HG02610 (cell line): ENCODE data around the gene B4GALT3.

Experiments
- ATAC-seq: cut with Tn5 transposase; IDR thresholded peaks from one replicate; pipeline ENCODE4 v1.9.1; 2021; ENCODE audit warnings: mild to moderate bottlenecking, moderate library complexity; ENCODE audit not compliant: unreplicated experiment

The B4GALT3 gene

GRCh38 chr1:161131523-161132409 is 45.5 kb downstream of the B4GALT3 start:
- no peak for ATAC-seq

DNA sequence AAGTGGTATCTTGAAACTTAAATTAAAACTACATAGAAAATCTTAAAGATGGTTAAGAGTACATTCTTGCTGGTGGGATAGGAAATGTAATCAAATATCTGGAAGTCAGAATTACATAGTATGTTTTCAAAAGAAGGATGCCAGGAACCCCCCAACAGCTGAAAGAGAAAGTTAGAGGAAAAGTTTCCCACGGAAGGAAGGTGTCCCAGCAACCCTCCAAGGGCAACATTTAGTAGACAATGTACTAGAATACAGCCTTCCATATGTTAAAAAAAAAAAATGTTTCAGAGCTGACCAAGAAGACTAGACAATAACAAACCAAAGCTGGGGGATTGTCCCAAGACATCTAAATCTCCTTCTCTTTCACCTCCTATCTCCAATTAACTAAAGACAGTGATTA is 47.0 kb downstream of the B4GALT3 start:
- no peak for ATAC-seq

DNA sequence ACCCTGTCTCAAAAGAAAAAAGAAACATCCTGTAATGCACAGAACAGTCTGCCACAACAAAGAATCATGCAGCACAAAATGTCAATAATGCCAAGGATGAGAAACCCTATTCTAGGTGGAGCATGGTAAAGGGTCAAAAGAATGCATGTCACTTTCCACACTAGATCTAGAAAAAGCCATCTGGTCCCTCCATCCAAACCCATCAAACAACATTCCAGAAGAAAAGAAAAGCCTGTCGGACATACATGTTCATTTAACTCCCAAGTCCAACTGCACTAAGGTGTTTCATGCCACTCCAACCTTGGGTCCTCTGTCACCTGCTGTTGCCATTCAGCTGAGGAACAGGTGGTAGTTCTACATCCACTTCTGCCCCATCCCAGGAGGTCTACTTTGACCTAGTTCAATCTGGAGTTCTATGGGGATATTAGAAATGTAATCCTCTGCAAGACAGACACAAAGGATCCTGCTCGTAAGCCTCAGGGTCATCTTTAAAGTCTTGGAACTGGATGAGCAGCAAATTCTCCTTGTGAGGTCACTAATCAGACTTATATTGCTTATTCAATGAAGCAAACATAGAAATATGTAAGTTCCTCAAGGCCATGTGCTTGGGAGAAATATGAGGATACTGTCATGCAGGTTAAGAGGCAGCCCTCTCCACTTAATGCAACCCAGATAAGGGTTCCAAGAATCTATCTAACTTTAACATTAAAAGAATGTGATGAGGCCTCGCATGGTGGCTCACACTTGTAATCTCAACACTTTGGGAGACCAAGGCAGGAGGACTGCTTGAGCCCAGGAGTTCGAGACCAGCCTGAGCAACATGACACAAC is 48.5 kb downstream of the B4GALT3 start:
- no peak for ATAC-seq

DNA sequence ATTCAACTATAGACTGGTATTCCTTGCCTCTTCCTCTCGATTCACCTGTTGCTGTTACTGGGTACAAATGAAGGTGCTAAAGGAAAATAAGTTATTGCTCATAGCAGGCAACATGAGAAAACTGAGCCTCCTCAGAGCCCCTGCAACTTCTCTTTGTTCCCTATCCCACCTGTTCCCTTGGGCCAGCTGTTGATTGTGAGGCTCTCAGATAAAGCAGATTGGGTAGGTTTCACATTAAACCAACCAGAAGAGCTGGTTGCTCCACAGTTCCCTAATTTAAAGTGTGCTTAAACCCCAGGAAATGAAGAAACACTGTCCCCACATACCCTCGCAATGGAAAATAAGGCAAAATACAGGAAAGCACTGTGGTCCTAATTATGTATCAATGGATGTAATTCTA is 49.7 kb downstream of the B4GALT3 start:
- no peak for ATAC-seq

- no peak for ATAC-seq
Measured at GRCh38 chr1:161122967-161123366, 54.3 kb downstream of the B4GALT3 start.

DNA sequence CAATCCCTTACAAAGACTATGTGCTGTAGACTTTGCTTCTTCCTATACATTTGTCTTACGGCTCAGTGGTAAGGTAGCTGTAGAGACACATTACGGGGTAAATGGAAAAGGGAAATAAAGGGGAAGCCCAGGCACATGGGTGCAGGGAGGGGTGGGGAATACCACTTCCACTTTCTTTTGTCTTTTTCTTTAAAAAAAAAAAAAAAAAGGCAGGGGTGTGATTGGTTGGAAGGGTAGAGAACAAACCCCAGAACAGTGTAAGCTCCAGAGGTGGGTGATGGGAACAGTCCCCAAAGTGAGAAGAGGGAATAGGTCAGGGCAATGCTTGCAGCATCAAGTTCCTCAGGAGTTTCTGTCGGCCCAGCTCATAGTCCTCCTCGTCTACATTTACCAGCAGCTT is 55.5 kb downstream of the B4GALT3 start:
- ATAC-seq = no peak
